Measurements from ENCODE around the gene OSBPL2. TPM values are rescaled to one million over a fixed set of nuclear protein-coding genes. Genes with fewer than 3 reads are reported as not detected.

OSBPL2 gene
- total RNA-seq, 1 experiment from 2014 or later, result 49.5 TPM

DNA sequence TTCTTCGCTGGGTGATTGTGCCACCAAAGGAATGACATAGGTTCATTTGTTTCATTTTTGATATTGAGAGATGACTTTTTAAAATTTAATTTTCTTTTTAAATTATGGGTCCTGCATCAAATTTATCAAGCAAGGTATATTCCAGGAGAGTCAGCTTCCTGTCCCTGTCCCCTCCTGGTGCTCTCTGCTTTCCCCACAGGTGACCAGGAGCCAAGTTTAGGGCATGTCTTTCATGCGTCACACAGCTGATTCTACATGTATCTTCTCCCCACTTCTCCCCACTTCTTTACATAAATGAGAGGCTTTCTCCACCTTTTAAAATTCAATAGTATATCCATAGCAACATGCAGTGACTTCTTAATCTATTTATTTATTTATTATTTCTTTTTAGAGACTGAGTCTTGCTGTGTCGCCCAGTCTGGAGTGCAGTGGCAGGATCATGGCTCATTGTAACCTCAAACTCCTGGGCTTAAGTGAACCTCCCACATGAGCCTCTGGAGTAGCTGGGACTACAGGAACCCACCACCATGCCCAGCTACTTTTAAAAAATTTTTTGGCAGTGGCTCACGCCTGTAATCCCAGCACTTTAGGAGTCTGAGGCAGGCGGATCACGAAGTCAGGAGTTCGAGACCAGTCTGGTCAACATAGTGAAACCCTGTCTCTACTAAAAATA is 30.0 kb downstream of the OSBPL2 start:
- ChIA-PET CTCF (no interaction called here), POLR2A (no interaction called here)
- no peaks in the 10 kb centered on the region for H3K27me3 Mint-ChIP-seq (ENCODE audit: low read depth)
- H3K4me3 Mint-ChIP-seq, result no peak overlapping the region
- ATAC-seq, result no peak
- H3K36me3 Mint-ChIP-seq, result peaks cover 51% of the 10 kb centered on the region
- peaks cover 21% of the 10 kb centered on the region for H3K9me3 Mint-ChIP-seq
- DNase-seq (ENCODE audit: low spot score), result no peak
- peaks cover 3% of the 10 kb centered on the region; the same call in 1 of the 2 replicates for H3K4me1 Mint-ChIP-seq
- TF ChIP-seq, protein P1, sequence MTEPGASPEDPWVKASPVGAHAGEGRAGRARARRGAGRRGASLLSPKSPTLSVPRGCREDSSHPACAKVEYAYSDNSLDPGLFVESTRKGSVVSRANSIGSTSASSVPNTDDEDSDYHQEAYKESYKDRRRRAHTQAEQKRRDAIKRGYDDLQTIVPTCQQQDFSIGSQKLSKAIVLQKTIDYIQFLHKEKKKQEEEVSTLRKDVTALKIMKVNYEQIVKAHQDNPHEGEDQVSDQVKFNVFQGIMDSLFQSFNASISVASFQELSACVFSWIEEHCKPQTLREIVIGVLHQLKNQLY (CRISPR knock-in tag; IDR thresholded peaks at IDR 0.05), result no peak
- no peak for TF ChIP-seq ESRRA (CRISPR knock-in tag; IDR thresholded peaks at IDR 0.05; ENCODE audit: borderline replicate concordance)
- TF ChIP-seq, protein P2, sequence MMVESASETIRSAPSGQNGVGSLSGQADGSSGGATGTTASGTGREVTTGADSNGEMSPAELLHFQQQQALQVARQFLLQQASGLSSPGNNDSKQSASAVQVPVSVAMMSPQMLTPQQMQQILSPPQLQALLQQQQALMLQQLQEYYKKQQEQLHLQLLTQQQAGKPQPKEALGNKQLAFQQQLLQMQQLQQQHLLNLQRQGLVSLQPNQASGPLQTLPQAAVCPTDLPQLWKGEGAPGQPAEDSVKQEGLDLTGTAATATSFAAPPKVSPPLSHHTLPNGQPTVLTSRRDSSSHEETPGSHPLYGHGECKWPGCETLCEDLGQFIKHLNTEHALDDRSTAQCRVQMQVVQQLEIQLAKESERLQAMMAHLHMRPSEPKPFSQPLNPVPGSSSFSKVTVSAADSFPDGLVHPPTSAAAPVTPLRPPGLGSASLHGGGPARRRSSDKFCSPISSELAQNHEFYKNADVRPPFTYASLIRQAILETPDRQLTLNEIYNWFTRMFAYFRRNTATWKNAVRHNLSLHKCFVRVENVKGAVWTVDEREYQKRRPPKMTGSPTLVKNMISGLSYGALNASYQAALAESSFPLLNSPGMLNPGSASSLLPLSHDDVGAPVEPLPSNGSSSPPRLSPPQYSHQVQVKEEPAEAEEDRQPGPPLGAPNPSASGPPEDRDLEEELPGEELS (CRISPR knock-in tag; IDR thresholded peaks at IDR 0.05), result no peak
- TF ChIP-seq, protein P3, sequence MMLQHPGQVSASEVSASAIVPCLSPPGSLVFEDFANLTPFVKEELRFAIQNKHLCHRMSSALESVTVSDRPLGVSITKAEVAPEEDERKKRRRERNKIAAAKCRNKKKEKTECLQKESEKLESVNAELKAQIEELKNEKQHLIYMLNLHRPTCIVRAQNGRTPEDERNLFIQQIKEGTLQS (CRISPR knock-in tag; conservative IDR thresholded peaks at IDR 0.05), result no peak
- TF ChIP-seq ATF1 (CRISPR knock-in tag; IDR thresholded peaks at IDR 0.05), result no peak
- TF ChIP-seq IRF2 (CRISPR knock-in tag; IDR thresholded peaks at IDR 0.05; ENCODE audit: borderline replicate concordance, low read depth), result no peak
- TF ChIP-seq, protein P4, sequence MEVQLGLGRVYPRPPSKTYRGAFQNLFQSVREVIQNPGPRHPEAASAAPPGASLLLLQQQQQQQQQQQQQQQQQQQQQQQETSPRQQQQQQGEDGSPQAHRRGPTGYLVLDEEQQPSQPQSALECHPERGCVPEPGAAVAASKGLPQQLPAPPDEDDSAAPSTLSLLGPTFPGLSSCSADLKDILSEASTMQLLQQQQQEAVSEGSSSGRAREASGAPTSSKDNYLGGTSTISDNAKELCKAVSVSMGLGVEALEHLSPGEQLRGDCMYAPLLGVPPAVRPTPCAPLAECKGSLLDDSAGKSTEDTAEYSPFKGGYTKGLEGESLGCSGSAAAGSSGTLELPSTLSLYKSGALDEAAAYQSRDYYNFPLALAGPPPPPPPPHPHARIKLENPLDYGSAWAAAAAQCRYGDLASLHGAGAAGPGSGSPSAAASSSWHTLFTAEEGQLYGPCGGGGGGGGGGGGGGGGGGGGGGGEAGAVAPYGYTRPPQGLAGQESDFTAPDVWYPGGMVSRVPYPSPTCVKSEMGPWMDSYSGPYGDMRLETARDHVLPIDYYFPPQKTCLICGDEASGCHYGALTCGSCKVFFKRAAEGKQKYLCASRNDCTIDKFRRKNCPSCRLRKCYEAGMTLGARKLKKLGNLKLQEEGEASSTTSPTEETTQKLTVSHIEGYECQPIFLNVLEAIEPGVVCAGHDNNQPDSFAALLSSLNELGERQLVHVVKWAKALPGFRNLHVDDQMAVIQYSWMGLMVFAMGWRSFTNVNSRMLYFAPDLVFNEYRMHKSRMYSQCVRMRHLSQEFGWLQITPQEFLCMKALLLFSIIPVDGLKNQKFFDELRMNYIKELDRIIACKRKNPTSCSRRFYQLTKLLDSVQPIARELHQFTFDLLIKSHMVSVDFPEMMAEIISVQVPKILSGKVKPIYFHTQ (CRISPR knock-in tag; IDR thresholded peaks at IDR 0.05), result no peak
- TF ChIP-seq JUN (CRISPR knock-in tag; IDR thresholded peaks at IDR 0.05), result no peak
- no peak overlapping the region for H3K27ac Mint-ChIP-seq

DNA sequence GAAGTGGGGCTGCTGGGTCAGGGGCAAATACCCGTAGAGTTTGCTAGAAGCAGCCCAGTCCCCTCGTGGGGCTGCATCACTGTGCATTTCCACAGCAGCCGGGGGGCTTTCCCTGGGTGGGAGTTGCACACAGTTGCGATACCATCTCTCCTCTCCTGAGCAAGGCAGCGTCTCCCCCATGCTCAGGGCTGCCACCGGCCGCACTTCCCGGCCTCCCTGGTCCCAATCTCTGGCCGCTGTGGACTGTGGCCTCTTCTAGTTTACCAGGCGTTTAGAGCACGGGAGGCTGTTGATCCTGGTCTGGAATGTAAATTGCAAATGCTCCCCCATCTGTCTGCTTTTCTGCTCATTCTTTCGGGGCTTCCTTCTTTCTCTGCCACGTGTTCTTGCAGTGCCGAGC is 31.1 kb downstream of the OSBPL2 start:
- DNase-seq (ENCODE audit: low spot score), result no peak
- ChIA-PET POLR2A (no interaction called here), CTCF (interaction anchor here (0.6 kb wide), 1 partner anchor 51 kb away, joined by 3 read pairs; no protein-coding TSS in a partner anchor)
- H3K4me3 Mint-ChIP-seq, result no peak overlapping the region
- ATAC-seq, result no peak
- H3K27me3 Mint-ChIP-seq (ENCODE audit: low read depth), result no peaks in the 10 kb centered on the region
- H3K4me1 Mint-ChIP-seq, result peaks cover 3% of the 10 kb centered on the region; the same call in 1 of the 2 replicates
- H3K36me3 Mint-ChIP-seq, result peaks cover 50% of the 10 kb centered on the region
- H3K27ac Mint-ChIP-seq, result peak overlapping the region; percentile 51
- TF ChIP-seq, protein P5, sequence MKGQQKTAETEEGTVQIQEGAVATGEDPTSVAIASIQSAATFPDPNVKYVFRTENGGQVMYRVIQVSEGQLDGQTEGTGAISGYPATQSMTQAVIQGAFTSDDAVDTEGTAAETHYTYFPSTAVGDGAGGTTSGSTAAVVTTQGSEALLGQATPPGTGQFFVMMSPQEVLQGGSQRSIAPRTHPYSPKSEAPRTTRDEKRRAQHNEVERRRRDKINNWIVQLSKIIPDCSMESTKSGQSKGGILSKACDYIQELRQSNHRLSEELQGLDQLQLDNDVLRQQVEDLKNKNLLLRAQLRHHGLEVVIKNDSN (CRISPR knock-in tag; IDR thresholded peaks at IDR 0.05), result no peak
- TF ChIP-seq MXD4 (CRISPR knock-in tag; IDR thresholded peaks at IDR 0.05; ENCODE audit: borderline replicate concordance), result no peak
- TF ChIP-seq, protein P6, sequence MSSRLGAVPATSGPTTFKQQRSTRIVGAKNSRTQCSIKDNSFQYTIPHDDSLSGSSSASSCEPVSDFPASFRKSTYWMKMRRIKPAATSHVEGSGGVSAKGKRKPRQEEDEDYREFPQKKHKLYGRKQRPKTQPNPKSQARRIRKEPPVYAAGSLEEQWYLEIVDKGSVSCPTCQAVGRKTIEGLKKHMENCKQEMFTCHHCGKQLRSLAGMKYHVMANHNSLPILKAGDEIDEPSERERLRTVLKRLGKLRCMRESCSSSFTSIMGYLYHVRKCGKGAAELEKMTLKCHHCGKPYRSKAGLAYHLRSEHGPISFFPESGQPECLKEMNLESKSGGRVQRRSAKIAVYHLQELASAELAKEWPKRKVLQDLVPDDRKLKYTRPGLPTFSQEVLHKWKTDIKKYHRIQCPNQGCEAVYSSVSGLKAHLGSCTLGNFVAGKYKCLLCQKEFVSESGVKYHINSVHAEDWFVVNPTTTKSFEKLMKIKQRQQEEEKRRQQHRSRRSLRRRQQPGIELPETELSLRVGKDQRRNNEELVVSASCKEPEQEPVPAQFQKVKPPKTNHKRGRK (CRISPR knock-in tag; IDR thresholded peaks at IDR 0.05; ENCODE audit: borderline replicate concordance), result no peak
- TF ChIP-seq, protein P7, sequence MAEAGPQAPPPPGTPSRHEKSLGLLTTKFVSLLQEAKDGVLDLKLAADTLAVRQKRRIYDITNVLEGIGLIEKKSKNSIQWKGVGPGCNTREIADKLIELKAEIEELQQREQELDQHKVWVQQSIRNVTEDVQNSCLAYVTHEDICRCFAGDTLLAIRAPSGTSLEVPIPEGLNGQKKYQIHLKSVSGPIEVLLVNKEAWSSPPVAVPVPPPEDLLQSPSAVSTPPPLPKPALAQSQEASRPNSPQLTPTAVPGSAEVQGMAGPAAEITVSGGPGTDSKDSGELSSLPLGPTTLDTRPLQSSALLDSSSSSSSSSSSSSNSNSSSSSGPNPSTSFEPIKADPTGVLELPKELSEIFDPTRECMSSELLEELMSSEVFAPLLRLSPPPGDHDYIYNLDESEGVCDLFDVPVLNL (CRISPR knock-in tag; IDR thresholded peaks at IDR 0.05; ENCODE audit: borderline replicate concordance, low read depth), result no peak
- TF ChIP-seq JAZF1 (CRISPR knock-in tag; IDR thresholded peaks at IDR 0.05), result no peak
- no peak for TF ChIP-seq ZNF232 (CRISPR knock-in tag; IDR thresholded peaks at IDR 0.05)
- TF ChIP-seq FOXP1 (CRISPR knock-in tag; IDR thresholded peaks at IDR 0.05; ENCODE audit: borderline replicate concordance), result no peak
- TF ChIP-seq, protein P8, sequence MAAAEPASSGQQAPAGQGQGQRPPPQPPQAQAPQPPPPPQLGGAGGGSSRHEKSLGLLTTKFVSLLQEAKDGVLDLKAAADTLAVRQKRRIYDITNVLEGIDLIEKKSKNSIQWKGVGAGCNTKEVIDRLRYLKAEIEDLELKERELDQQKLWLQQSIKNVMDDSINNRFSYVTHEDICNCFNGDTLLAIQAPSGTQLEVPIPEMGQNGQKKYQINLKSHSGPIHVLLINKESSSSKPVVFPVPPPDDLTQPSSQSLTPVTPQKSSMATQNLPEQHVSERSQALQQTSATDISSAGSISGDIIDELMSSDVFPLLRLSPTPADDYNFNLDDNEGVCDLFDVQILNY (CRISPR knock-in tag; IDR thresholded peaks at IDR 0.05), result no peak
- no peak for TF ChIP-seq SOX15 (CRISPR knock-in tag; IDR thresholded peaks at IDR 0.05)
- TF ChIP-seq RORB (CRISPR knock-in tag; IDR thresholded peaks at IDR 0.05), result no peak
- no peak for TF ChIP-seq ZNF423 (CRISPR knock-in tag; IDR thresholded peaks at IDR 0.05)
- no peak for TF ChIP-seq ZNF396 (CRISPR knock-in tag; IDR thresholded peaks at IDR 0.05; ENCODE audit: borderline replicate concordance)
- no peak for TF ChIP-seq HMGA2 (CRISPR knock-in tag; IDR thresholded peaks at IDR 0.05)
- TF ChIP-seq, protein P9, sequence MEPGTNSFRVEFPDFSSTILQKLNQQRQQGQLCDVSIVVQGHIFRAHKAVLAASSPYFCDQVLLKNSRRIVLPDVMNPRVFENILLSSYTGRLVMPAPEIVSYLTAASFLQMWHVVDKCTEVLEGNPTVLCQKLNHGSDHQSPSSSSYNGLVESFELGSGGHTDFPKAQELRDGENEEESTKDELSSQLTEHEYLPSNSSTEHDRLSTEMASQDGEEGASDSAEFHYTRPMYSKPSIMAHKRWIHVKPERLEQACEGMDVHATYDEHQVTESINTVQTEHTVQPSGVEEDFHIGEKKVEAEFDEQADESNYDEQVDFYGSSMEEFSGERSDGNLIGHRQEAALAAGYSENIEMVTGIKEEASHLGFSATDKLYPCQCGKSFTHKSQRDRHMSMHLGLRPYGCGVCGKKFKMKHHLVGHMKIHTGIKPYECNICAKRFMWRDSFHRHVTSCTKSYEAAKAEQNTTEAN (CRISPR knock-in tag; IDR thresholded peaks at IDR 0.05), result no peak
- H3K9me3 Mint-ChIP-seq, result peaks cover 19% of the 10 kb centered on the region

Measured in WTC11 (cell line).